ENCODE data around the gene PLOD3. TPM values are rescaled to one million over a fixed set of nuclear protein-coding genes. Genes with fewer than 3 reads are reported as not detected.

The PLOD3 gene
- total and polyA plus RNA-seq, 2 of the 8 experiments (the other 6 are each of a cell fraction or from before 2014, with no cell fraction given): 28.4 to 47.2 TPM

DNA sequence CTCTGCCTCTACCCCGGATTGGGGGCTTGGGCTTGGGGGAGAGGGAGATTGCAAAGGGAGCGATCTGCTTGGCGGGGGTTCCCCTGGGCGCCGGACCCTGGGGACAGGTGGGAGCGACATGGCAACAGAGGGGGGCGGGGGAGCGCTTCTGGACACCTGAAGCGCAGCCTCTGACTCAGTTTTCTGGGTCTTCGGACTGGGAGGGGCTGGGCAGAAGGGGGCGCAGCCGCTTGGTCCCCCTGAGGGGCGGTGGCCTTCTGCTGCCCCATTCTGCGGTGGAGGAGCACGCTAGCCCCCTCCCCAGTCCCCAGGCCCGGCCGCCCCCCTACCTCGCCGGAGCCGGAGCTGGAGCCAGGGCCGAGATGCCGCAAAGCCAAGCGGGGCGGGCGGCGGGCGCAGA is 37.7 kb downstream of the PLOD3 start:
- no peaks in the 10 kb centered on the region for H3K79me1 ChIP-seq (ENCODE audit: low read depth, low read length)
- no peak overlapping the region for H3K27ac ChIP-seq (ENCODE audit: low read depth, low read length)
- no peak overlapping the region; the same call in 1 of the 2 replicates for H3K18ac ChIP-seq (ENCODE audit: extremely low read depth, low read length)
- H3K4me3 ChIP-seq (ENCODE audit: extremely low read depth in 1 of 4, insufficient read depth in 2 of 4, low read depth in 3 of 4, low read length in 4 of 4): peak overlapping the region; percentile 63 to 77 (median 68)
- H3K4ac ChIP-seq (replicated peaks; ENCODE audit: insufficient read length, low read depth, low read length): no peak overlapping the region
- ChIA-PET POLR2A (ENCODE audit: partially characterized antibody) (interaction anchor here (1.0 to 1.3 kb wide), 2 partner anchors 18 to 20 kb away, joined by 3 to 4 read pairs; no protein-coding TSS in a partner anchor), CTCF (ENCODE audit: partially characterized antibody) (interaction anchor here (0.7 to 1.2 kb wide), 2 partner anchors 9 to 11 kb away, joined by 3 to 8 read pairs; no protein-coding TSS in a partner anchor)
- peaks cover 17% of the 10 kb centered on the region; the same call in 1 of the 2 replicates for H3K23me2 ChIP-seq (ENCODE audit: low read depth, low read length)
- H3K23ac ChIP-seq (ENCODE audit: insufficient read length): no peak overlapping the region
- no peaks in the 10 kb centered on the region for H4K20me1 ChIP-seq (replicated peaks in 1 of 2; ENCODE audit: control insufficient read depth in 1 of 2, insufficient read depth in 2 of 2, low read length in 2 of 2)
- no peak overlapping the region for H2BK15ac ChIP-seq (ENCODE audit: low read length)
- no peak overlapping the region for H2BK12ac ChIP-seq (ENCODE audit: low read depth, low read length)
- no peaks in the 10 kb centered on the region for H3K9me3 ChIP-seq (ENCODE audit: insufficient read depth in 2 of 2, low read depth in 1 of 2, low read length in 1 of 2)
- no peak overlapping the region for H4K91ac ChIP-seq (replicated peaks; ENCODE audit: insufficient read length, low read length)
- H3K4me2 ChIP-seq (ENCODE audit: insufficient read depth in 1 of 2, low read depth in 2 of 2, low read length in 2 of 2): peak overlapping the region; percentile 90
- no peaks in the 10 kb centered on the region for H3K36me3 ChIP-seq (ENCODE audit: control insufficient read depth in 2 of 4, insufficient read depth in 4 of 4, low read length in 3 of 4)
- H2BK20ac ChIP-seq (ENCODE audit: low read length): no peak overlapping the region
- H4K5ac ChIP-seq (ENCODE audit: insufficient read length, low read depth, low read length): no peak overlapping the region
- H3K4me1 ChIP-seq (replicated peaks in 1 of 4; ENCODE audit: control insufficient read depth in 3 of 4, insufficient read depth in 4 of 4, low read length in 3 of 4): peaks cover 0 to 7% (median 3%) of the 10 kb centered on the region in 4 experiments; a peak in 6 of 7 replicates
- WGBS, 2 experiments (ENCODE audit: extremely low coverage in 1 of 2, insufficient coverage in 1 of 2, insufficient read length in 1 of 2, insufficient replicate concordance in 2 of 2, low coverage in 1 of 2, low lambda C conversion rate in 2 of 2, missing lambda C conversion rate in 1 of 2): no CpG with 5 or more reads among the region's 27 CpGs
- H3K14ac ChIP-seq (ENCODE audit: insufficient read length): no peak overlapping the region
- H3K9ac ChIP-seq (replicated peaks in 1 of 4; ENCODE audit: extremely low read depth in 1 of 4, low read depth in 3 of 4, low read length in 3 of 4): no peak overlapping the region
- H2BK5ac ChIP-seq (ENCODE audit: low read depth, low read length): no peak overlapping the region
- H2AK5ac ChIP-seq (ENCODE audit: low read depth, low read length): no peak overlapping the region
- no peak overlapping the region; the same call in 1 of the 2 replicates for H2AFZ ChIP-seq (ENCODE audit: low read length)
- DNase-seq (ENCODE audit: low read depth in 1 of 2, low spot score in 2 of 2) (no peak), FAIRE-seq (no peak)
- H3K79me2 ChIP-seq (ENCODE audit: control insufficient read depth in 1 of 2, insufficient read depth in 2 of 2, low read length in 2 of 2): no peaks in the 10 kb centered on the region
- peak overlapping the region; percentile 10; the same call in 1 of the 2 replicates for H4K8ac ChIP-seq (ENCODE audit: extremely low read depth, insufficient read depth, low read length)
- no peak overlapping the region for H2BK120ac ChIP-seq (replicated peaks; ENCODE audit: low read depth, low read length)
- H3K56ac ChIP-seq (replicated peaks; ENCODE audit: insufficient read length, low read depth, low read length): peak overlapping the region; percentile 13
- peaks cover 25 to 63% (median 54%) of the 10 kb centered on the region in 4 experiments for H3K27me3 ChIP-seq (replicated peaks in 1 of 4; ENCODE audit: control insufficient read depth in 3 of 4, extremely low read depth in 1 of 4, insufficient read depth in 3 of 4, low read length in 3 of 4)
- peak; percentile 29 for TF ChIP-seq KDM4A (IDR thresholded peaks at IDR 0.05; ENCODE audit: low read depth, low read length, severe bottlenecking)
